HFFc6 (cell line): ENCODE data around the gene TMCO4. TPM values are rescaled to one million over a fixed set of nuclear protein-coding genes. Genes with fewer than 3 reads are reported as not detected.
"Not testable (repeated sequence)": the region's sequence is repeated elsewhere in the genome, so short reads cannot be mapped to it uniquely, and the experiment has no call there.

Source experiments
- DNase-seq: peaks from one replicate; pipeline ENCODE4 v3.0.0-alpha.2; 2018
- H3K27ac Mint-ChIP-seq: 2 replicates; pipeline ENCODE4 v1.8.0; 2020; ENCODE audit warnings: mild to moderate bottlenecking, mixed read lengths
- H3K27me3 Mint-ChIP-seq: 2 replicates; pipeline ENCODE4 v1.8.0; 2021; ENCODE audit warnings: mild to moderate bottlenecking, moderate library complexity, mixed read lengths; ENCODE audit not compliant: insufficient read depth
- H3K36me3 Mint-ChIP-seq: 2 replicates; pipeline ENCODE4 v1.8.0; 2021; ENCODE audit warnings: low read depth, mixed read lengths
- H3K4me1 Mint-ChIP-seq: 2 replicates; pipeline ENCODE4 v1.8.0; 2020; ENCODE audit warnings: low read depth, mixed read lengths
- H3K4me3 Mint-ChIP-seq: 2 replicates; pipeline ENCODE4 v1.8.0; 2020; ENCODE audit warnings: mild to moderate bottlenecking, moderate library complexity, mixed read lengths
- H3K9me3 Mint-ChIP-seq: 2 replicates; pipeline ENCODE4 v1.8.0; 2020; ENCODE audit warnings: mild to moderate bottlenecking, mixed read lengths
- CTCF ChIP-seq: fragments of 200-600 bp; sonication (generic); IDR thresholded peaks from 2 replicates; pipeline ENCODE4 v1.5.0; 2021; ENCODE audit warnings: antibody characterized with exemption, mild to moderate bottlenecking
- total RNA-seq, 6 experiments: library from RNA; stranded (reverse); fragmentation: NEBNext Ultra II Directional; extraction: Animal tissue kit (Norgen Biotek cat#: 25700); gene quantifications; 2 replicates in 1 of 6; 3 replicates in 5 of 6; pipeline ENCODE4 v1.2.3, GENCODE V29; 2021

TMCO4 gene
- total RNA-seq, 6 experiments from 2014 or later = 17.4 to 30.6 (median 27.8) TPM

- peaks cover 1% of the 10 kb centered on the region; the same call in 1 of the 2 replicates for H3K27me3 Mint-ChIP-seq
- H3K4me1 Mint-ChIP-seq = peaks cover 15% of the 10 kb centered on the region
- DNase-seq = no peak
- TF ChIP-seq CTCF = no peak
- no peak overlapping the region for H3K4me3 Mint-ChIP-seq
- no peak overlapping the region for H3K27ac Mint-ChIP-seq
- no peaks in the 10 kb centered on the region for H3K36me3 Mint-ChIP-seq
- no peaks in the 10 kb centered on the region for H3K9me3 Mint-ChIP-seq
Observed at GRCh38 chr1:19635646-19636045, 164.1 kb downstream of the TMCO4 start.

GRCh38 chr1:19635064-19635463 lies 164.7 kb downstream of the TMCO4 start:
- DNase-seq, H3K9me3 Mint-ChIP-seq, H3K4me3 Mint-ChIP-seq, H3K4me1 Mint-ChIP-seq, H3K36me3 Mint-ChIP-seq, H3K27ac Mint-ChIP-seq, H3K27me3 Mint-ChIP-seq: not testable (repeated sequence)

GRCh38 chr1:19633106-19633505 lies 166.6 kb downstream of the TMCO4 start:
- H3K27ac Mint-ChIP-seq = no peak overlapping the region
- no peaks in the 10 kb centered on the region; the same call in 1 of the 2 replicates for H3K36me3 Mint-ChIP-seq
- H3K4me1 Mint-ChIP-seq = peaks cover 6% of the 10 kb centered on the region; the same call in 1 of the 2 replicates
- no peak for DNase-seq
- no peaks in the 10 kb centered on the region for H3K27me3 Mint-ChIP-seq
- TF ChIP-seq CTCF = no peak
- no peaks in the 10 kb centered on the region for H3K9me3 Mint-ChIP-seq
- H3K4me3 Mint-ChIP-seq = no peak overlapping the region

Other genes starting within 250 kb of the TMCO4 start
- gene NBL1, start 155.6 kb downstream of the TMCO4 start, total RNA-seq = 100 to 1,000 TPM in 3 of 6 experiments, 10 to 100 TPM in 3; 89.6 to 182 (median 104) TPM
- not detected for gene HTR6, start 135.0 kb downstream of the TMCO4 start, total RNA-seq
- gene RNF186, start 15.4 kb upstream of the TMCO4 start, total RNA-seq = not detected
- 1 to 10 TPM; 5.4 to 8.3 (median 7.5) TPM for gene OTUD3, start 82.5 kb upstream of the TMCO4 start, total RNA-seq
- gene PLA2G2E, start 123.7 kb upstream of the TMCO4 start, total RNA-seq = not detected
- gene PLA2G2A, start 179.7 kb upstream of the TMCO4 start, total RNA-seq = not detected